H1 (cell line): ENCODE results near the gene FLT4. TPM values are rescaled to one million over a fixed set of nuclear protein-coding genes. Genes with fewer than 3 reads are reported as not detected.

Source experiments
- CTCF ChIA-PET: fragments of 300-600 bp; sonication (Branson Sonifier 250); formaldehyde crosslinking; loops from one replicate; lab custom pipeline; 2021; ENCODE audit not compliant: partially characterized antibody; lab: Charles Lee
- POLR2A ChIA-PET: fragments of 300-600 bp; sonication (Branson Sonifier 250); formaldehyde crosslinking; loops from one replicate; lab custom pipeline; 2021; ENCODE audit warnings: inconsistent platforms; ENCODE audit not compliant: partially characterized antibody; lab: Charles Lee
- DNase-seq, 2 experiments: peaks; one replicate each; pipeline versions ENCODE4 v3.0.0 to v3.0.0-alpha.2; 2010 to 2022; ENCODE audit warnings: low spot score in 2 of 2, low read depth in 1 of 2, mixed read lengths in 1 of 2
- FAIRE-seq: peaks from 2 replicates; lab custom pipeline; 2011; peaks lifted over from hg19 to GRCh38; lab: Jason Lieb, UNC
- H2AFZ ChIP-seq: 2 replicates; pipeline ENCODE4 v1.8.1; 2012; ENCODE audit warnings: low read length, inconsistent platforms
- H2AK5ac ChIP-seq: 2 replicates; pipeline ENCODE4 v1.6.1; 2013; ENCODE audit warnings: low read depth, low read length
- H2BK120ac ChIP-seq: replicated peaks from 2 replicates; pipeline ENCODE3; 2013; ENCODE audit warnings: low read depth, low read length, inconsistent platforms
- H2BK12ac ChIP-seq: 2 replicates; pipeline ENCODE4 v1.6.1; 2013; ENCODE audit warnings: low read depth, low read length
- H2BK15ac ChIP-seq: 2 replicates; pipeline ENCODE4 v1.6.1; 2013; ENCODE audit warnings: low read length
- H2BK20ac ChIP-seq: 2 replicates; pipeline ENCODE4 v1.6.1; 2013; ENCODE audit warnings: low read length
- H2BK5ac ChIP-seq: 2 replicates; pipeline ENCODE4 v1.6.1; 2013; ENCODE audit warnings: low read depth, low read length
- H3K14ac ChIP-seq: 2 replicates; pipeline ENCODE4 v1.6.1; 2013; ENCODE audit warnings: inconsistent platforms; ENCODE audit not compliant: insufficient read length
- H3K18ac ChIP-seq: 2 replicates; pipeline ENCODE4 v1.6.1; 2013; ENCODE audit warnings: low read length; ENCODE audit errors: extremely low read depth
- H3K23ac ChIP-seq: 2 replicates; pipeline ENCODE4 v1.6.1; 2013; ENCODE audit warnings: inconsistent platforms; ENCODE audit not compliant: insufficient read length
- H3K23me2 ChIP-seq: 2 replicates; pipeline ENCODE4 v1.6.1; 2013; ENCODE audit warnings: low read depth, low read length
- H3K27ac ChIP-seq: 2 replicates; pipeline ENCODE4 v1.6.1; 2011; ENCODE audit warnings: low read depth, low read length, inconsistent platforms
- H3K27me3 ChIP-seq, 4 experiments: replicated peaks in 1 of 4; 1 replicate in 1 of 4; 2 replicates in 3 of 4; pipeline versions ENCODE4 v1.6.1 to v1.8.1; 2011 to 2013; ENCODE audit warnings: low read length in 3 of 4, mild to moderate bottlenecking in 3 of 4, inconsistent platforms in 2 of 4, mixed read lengths in 2 of 4, moderate library complexity in 1 of 4; ENCODE audit not compliant: control insufficient read depth in 3 of 4, insufficient read depth in 3 of 4; ENCODE audit errors: extremely low read depth in 1 of 4
- H3K36me3 ChIP-seq, 4 experiments: 2 replicates each; pipeline versions ENCODE4 v1.6.1 to v1.8.1; 2011 to 2013; ENCODE audit warnings: mild to moderate bottlenecking in 4 of 4, low read length in 3 of 4, moderate library complexity in 2 of 4, control low read depth in 1 of 4, inconsistent platforms in 1 of 4; ENCODE audit not compliant: insufficient read depth in 4 of 4, control insufficient read depth in 2 of 4
- H3K4ac ChIP-seq: replicated peaks from 2 replicates; pipeline ENCODE3; 2013; ENCODE audit warnings: low read length, low read depth, mixed read lengths, inconsistent platforms; ENCODE audit not compliant: insufficient read length
- H3K4me1 ChIP-seq, 4 experiments: replicated peaks in 1 of 4; 1 replicate in 1 of 4; 2 replicates in 3 of 4; pipeline versions ENCODE4 v1.6.1 to v1.8.1; 2011 to 2013; ENCODE audit warnings: low read length in 3 of 4, inconsistent platforms in 2 of 4, mixed read lengths in 1 of 4; ENCODE audit not compliant: insufficient read depth in 4 of 4, control insufficient read depth in 3 of 4
- H3K4me2 ChIP-seq, 2 experiments: 2 replicates each; pipeline versions ENCODE4 v1.6.1 to v1.8.1; 2011 to 2013; ENCODE audit warnings: low read depth in 2 of 2, low read length in 2 of 2, control low read depth in 1 of 2, inconsistent platforms in 1 of 2, mild to moderate bottlenecking in 1 of 2; ENCODE audit not compliant: insufficient read depth in 1 of 2
- H3K4me3 ChIP-seq, 4 experiments: fragments of 200-600, 300-600 bp in 1 of 4; sonication (generic), shearing (Covaris generic), sonication (Bioruptor Twin) in 1 of 4; 2 replicates each; pipeline versions ENCODE4 v1.5.1 to v1.8.1; 2011 to 2016; ENCODE audit warnings: low read length in 4 of 4, low read depth in 3 of 4, control low read depth in 2 of 4, inconsistent platforms in 2 of 4, mild to moderate bottlenecking in 2 of 4, mixed read lengths in 1 of 4, moderate library complexity in 1 of 4; ENCODE audit not compliant: insufficient read depth in 2 of 4; ENCODE audit errors: extremely low read depth in 1 of 4
- H3K56ac ChIP-seq: replicated peaks from 2 replicates; pipeline ENCODE3; 2013; ENCODE audit warnings: low read depth, mild to moderate bottlenecking, mixed read lengths, low read length, inconsistent platforms; ENCODE audit not compliant: insufficient read length
- H3K79me1 ChIP-seq: 2 replicates; pipeline ENCODE4 v1.6.1; 2013; ENCODE audit warnings: low read depth, low read length, control low read depth
- H3K79me2 ChIP-seq, 2 experiments: 2 replicates each; pipeline versions ENCODE4 v1.6.1 to v1.8.1; 2012 to 2013; ENCODE audit warnings: low read length in 2 of 2, mild to moderate bottlenecking in 2 of 2, inconsistent platforms in 1 of 2; ENCODE audit not compliant: insufficient read depth in 2 of 2, control insufficient read depth in 1 of 2
- H3K9ac ChIP-seq, 4 experiments: replicated peaks in 1 of 4; 1 replicate in 1 of 4; 2 replicates in 3 of 4; pipeline versions ENCODE4 v1.6.1 to v1.8.1; 2011 to 2013; ENCODE audit warnings: low read depth in 3 of 4, low read length in 3 of 4, control low read depth in 2 of 4, mild to moderate bottlenecking in 2 of 4, moderate library complexity in 2 of 4, inconsistent platforms in 1 of 4; ENCODE audit errors: extremely low read depth in 1 of 4
- H3K9me3 ChIP-seq, 2 experiments: 2 replicates each; pipeline versions ENCODE4 v1.6.1 to v1.8.1; 2012 to 2013; ENCODE audit warnings: mild to moderate bottlenecking in 2 of 2, moderate library complexity in 2 of 2, control low read depth in 1 of 2, inconsistent platforms in 1 of 2, low read depth in 1 of 2, low read length in 1 of 2, mixed read lengths in 1 of 2; ENCODE audit not compliant: insufficient read depth in 2 of 2
- H4K20me1 ChIP-seq, 2 experiments: replicated peaks in 1 of 2; 2 replicates each; pipeline versions ENCODE3 to v1.8.1; 2011 to 2013; ENCODE audit warnings: inconsistent platforms in 2 of 2, low read length in 2 of 2, mild to moderate bottlenecking in 1 of 2; ENCODE audit not compliant: insufficient read depth in 2 of 2, control insufficient read depth in 1 of 2
- H4K5ac ChIP-seq: 2 replicates; pipeline ENCODE4 v1.6.1; 2013; ENCODE audit warnings: low read length, low read depth, mixed read lengths, inconsistent platforms; ENCODE audit not compliant: insufficient read length
- H4K8ac ChIP-seq: 2 replicates; pipeline ENCODE4 v1.8.0; 2013; ENCODE audit warnings: mild to moderate bottlenecking, moderate library complexity, low read length, inconsistent platforms; ENCODE audit not compliant: insufficient read depth; ENCODE audit errors: extremely low read depth
- H4K91ac ChIP-seq: replicated peaks from 2 replicates; pipeline ENCODE3; 2013; ENCODE audit warnings: low read length, mixed read lengths, inconsistent platforms; ENCODE audit not compliant: insufficient read length
- CREB1 ChIP-seq: IDR thresholded peaks from 2 replicates; pipeline ENCODE4 v1.6.1; 2012; ENCODE audit warnings: inconsistent platforms
- GABPA ChIP-seq: IDR thresholded peaks from 2 replicates; pipeline ENCODE4 v1.6.1; 2011; ENCODE audit warnings: mild to moderate bottlenecking, low read length, moderate library complexity, borderline replicate concordance; ENCODE audit not compliant: insufficient read depth
- JUND ChIP-seq: IDR thresholded peaks from 2 replicates; pipeline ENCODE4 v1.6.1; 2011; ENCODE audit warnings: mild to moderate bottlenecking, improper control_type of control experiment, low read length
- NRF1 ChIP-seq: IDR thresholded peaks from 2 replicates; pipeline ENCODE4 v1.6.1; 2011; ENCODE audit warnings: mild to moderate bottlenecking, low read depth, low read length, improper control_type of control experiment
- TCF12 ChIP-seq: IDR thresholded peaks from 2 replicates; pipeline ENCODE4 v1.6.1; 2011; ENCODE audit warnings: low read depth, mild to moderate bottlenecking, low read length
- WGBS, 2 experiments: shearing (Covaris generic) in 1 of 2; methylation state at CpG; one replicate each; pipeline versions ENCODE4 v1.1.6 to v1.1.7; 2013 to 2015; ENCODE audit warnings: low lambda C conversion rate in 2 of 2, mixed read lengths in 2 of 2, inconsistent platforms in 1 of 2, low coverage in 1 of 2, missing lambda C conversion rate in 1 of 2; ENCODE audit not compliant: insufficient replicate concordance in 2 of 2, insufficient coverage in 1 of 2, insufficient read length in 1 of 2; ENCODE audit errors: extremely low coverage in 1 of 2, missing lambda C conversion rate in 1 of 2; 5-methylcytosine and 5-hydroxymethylcytosine counted together
- polyA plus RNA-seq, 7 experiments: library from polyadenylated mRNA; depleted of rRNA in 3 of 7; stranded (reverse) in 5 of 7; unstranded in 2 of 7; fragments of >200 nt in 5 of 7; fragments of 200-250 nt in 2 of 7; gene quantifications; 1 replicate in 5 of 7; 2 replicates in 1 of 7; 4 replicates in 1 of 7; pipeline versions ENCODE4 v1.2.1 to v1.2.3, GENCODE V29; 2011 to 2013; ENCODE audit warnings: missing spikeins in 2 of 7, mixed read lengths in 2 of 7
- total RNA-seq: library from RNA; stranded (reverse); fragmentation: NEBNext Ultra II Directional; extraction: Animal tissue kit (Norgen Biotek cat#: 25700); gene quantifications from 2 replicates; pipeline ENCODE4 v1.2.1, GENCODE V29; 2021
- TF ChIP-seq, protein P1 (sequence below): IDR thresholded peaks from 2 replicates; pipeline ENCODE4 v1.6.1; 2011; ENCODE audit warnings: low read length, improper control_type of control experiment

Gene FLT4
- total and polyA plus RNA-seq, 2 of the 8 experiments (the other 6 are each of a cell fraction or from before 2014, with no cell fraction given), result 6.5 to 7.7 TPM

- Histone ChIP-seq H3K27ac (no peak overlapping the region), H3K9ac (no peak overlapping the region), H4K20me1 (no peaks in the 10 kb centered on the region), H3K27me3 (no peaks in the 10 kb centered on the region), H3K79me2 (no peaks in the 10 kb centered on the region), H2BK12ac (no peak overlapping the region), H3K23me2 (no peaks in the 10 kb centered on the region), H3K56ac (no peak overlapping the region), H2BK20ac (no peak overlapping the region), H2BK120ac (no peak overlapping the region), H3K23ac (no peak overlapping the region), H3K18ac (no peak overlapping the region), H3K4me3 (no peak overlapping the region)
- no peak for DNase-seq
- FAIRE-seq, result no peak
- CTCF ChIA-PET, result interaction anchor here (1.1 kb wide), 2 partner anchors 15 to 470 kb away, joined by 3 read pairs; no protein-coding TSS in a partner anchor
- WGBS, 2 experiments, result 92% methylated on average over 1 of the region's 1 CpG; no CpG with 5 or more reads in 1 of the 2 experiments
- TF ChIP-seq TCF12 (no peak), JUND (no peak), NRF1 (no peak), CREB1 (no peak), GABPA (no peak)
- TF ChIP-seq, protein P1, sequence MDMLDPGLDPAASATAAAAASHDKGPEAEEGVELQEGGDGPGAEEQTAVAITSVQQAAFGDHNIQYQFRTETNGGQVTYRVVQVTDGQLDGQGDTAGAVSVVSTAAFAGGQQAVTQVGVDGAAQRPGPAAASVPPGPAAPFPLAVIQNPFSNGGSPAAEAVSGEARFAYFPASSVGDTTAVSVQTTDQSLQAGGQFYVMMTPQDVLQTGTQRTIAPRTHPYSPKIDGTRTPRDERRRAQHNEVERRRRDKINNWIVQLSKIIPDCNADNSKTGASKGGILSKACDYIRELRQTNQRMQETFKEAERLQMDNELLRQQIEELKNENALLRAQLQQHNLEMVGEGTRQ, result no peak
- TF ChIP-seq, all 59 proteins: peak for 0
- Histone ChIP-seq H3K4me2 (no peak overlapping the region), H3K4me1 (no peaks in the 10 kb centered on the region), H4K5ac (no peak overlapping the region), H3K36me3 (no peaks in the 10 kb centered on the region), H2BK15ac (no peak overlapping the region), H3K9me3 (no peaks in the 10 kb centered on the region), H2AFZ (no peak overlapping the region), H4K91ac (no peak overlapping the region), H2BK5ac (no peak overlapping the region), H3K14ac (no peak overlapping the region), H2AK5ac (no peak overlapping the region), H3K4ac (no peak overlapping the region), H3K79me1 (no peaks in the 10 kb centered on the region), H4K8ac (no peak overlapping the region)
- POLR2A ChIA-PET, result no interaction called here
Observed at GRCh38 chr5:180699042-180699441, 49.6 kb upstream of the FLT4 start.
